Astrocyte (in vitro differentiated cells and primary cell): ENCODE measurements around the gene ISCA1.
"Not testable (repeated sequence)": the region's sequence is repeated elsewhere in the genome, so short reads cannot be mapped to it uniquely, and the experiment has no call there.

ENCODE experiments used
- EZH2 ChIP-seq: IDR thresholded peaks from 2 replicates; pipeline ENCODE4 v1.6.1; 2012; ENCODE audit warnings: mild to moderate bottlenecking, low read length, inconsistent platforms; ENCODE audit not compliant: insufficient read depth
- TF ChIP-seq, protein P1 (sequence below): IDR thresholded peaks from 2 replicates; pipeline ENCODE4 v1.5.1; 2011; ENCODE audit warnings: low read depth, mild to moderate bottlenecking, inconsistent platforms, low read length, moderate library complexity; ENCODE audit not compliant: insufficient read depth

DNA sequence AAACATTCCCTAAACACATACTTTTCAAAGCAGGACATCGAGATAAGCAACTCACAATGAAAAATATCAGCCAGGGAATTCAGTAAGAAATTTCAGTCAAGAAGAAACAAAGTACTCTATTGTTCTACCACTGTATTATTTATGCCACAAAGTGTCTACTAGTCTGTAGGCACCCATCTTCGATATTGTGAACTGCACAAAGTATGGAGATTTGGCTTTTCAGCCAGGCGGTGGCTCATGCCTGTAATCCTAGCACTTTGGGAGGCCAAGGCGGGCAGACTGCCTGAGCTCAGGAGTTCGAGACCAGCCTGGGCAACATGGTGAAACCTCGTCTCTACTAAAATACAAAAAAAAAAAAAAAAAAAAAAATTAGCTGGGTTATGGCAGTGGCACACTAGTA lies 8.0 kb upstream of the ISCA1 start:
- TF ChIP-seq, protein P1, sequence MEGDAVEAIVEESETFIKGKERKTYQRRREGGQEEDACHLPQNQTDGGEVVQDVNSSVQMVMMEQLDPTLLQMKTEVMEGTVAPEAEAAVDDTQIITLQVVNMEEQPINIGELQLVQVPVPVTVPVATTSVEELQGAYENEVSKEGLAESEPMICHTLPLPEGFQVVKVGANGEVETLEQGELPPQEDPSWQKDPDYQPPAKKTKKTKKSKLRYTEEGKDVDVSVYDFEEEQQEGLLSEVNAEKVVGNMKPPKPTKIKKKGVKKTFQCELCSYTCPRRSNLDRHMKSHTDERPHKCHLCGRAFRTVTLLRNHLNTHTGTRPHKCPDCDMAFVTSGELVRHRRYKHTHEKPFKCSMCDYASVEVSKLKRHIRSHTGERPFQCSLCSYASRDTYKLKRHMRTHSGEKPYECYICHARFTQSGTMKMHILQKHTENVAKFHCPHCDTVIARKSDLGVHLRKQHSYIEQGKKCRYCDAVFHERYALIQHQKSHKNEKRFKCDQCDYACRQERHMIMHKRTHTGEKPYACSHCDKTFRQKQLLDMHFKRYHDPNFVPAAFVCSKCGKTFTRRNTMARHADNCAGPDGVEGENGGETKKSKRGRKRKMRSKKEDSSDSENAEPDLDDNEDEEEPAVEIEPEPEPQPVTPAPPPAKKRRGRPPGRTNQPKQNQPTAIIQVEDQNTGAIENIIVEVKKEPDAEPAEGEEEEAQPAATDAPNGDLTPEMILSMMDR, result not testable (repeated sequence)
- not testable (repeated sequence) for TF ChIP-seq EZH2
